ENCODE measurements around the gene SMARCD1.

- TF ChIP-seq, protein P1, sequence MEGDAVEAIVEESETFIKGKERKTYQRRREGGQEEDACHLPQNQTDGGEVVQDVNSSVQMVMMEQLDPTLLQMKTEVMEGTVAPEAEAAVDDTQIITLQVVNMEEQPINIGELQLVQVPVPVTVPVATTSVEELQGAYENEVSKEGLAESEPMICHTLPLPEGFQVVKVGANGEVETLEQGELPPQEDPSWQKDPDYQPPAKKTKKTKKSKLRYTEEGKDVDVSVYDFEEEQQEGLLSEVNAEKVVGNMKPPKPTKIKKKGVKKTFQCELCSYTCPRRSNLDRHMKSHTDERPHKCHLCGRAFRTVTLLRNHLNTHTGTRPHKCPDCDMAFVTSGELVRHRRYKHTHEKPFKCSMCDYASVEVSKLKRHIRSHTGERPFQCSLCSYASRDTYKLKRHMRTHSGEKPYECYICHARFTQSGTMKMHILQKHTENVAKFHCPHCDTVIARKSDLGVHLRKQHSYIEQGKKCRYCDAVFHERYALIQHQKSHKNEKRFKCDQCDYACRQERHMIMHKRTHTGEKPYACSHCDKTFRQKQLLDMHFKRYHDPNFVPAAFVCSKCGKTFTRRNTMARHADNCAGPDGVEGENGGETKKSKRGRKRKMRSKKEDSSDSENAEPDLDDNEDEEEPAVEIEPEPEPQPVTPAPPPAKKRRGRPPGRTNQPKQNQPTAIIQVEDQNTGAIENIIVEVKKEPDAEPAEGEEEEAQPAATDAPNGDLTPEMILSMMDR (IDR thresholded peaks at IDR 0.05; ENCODE audit: insufficient read depth, low read length, poor library complexity, severe bottlenecking) = no peak
- TF ChIP-seq EZH2phosphoT487 (conservative IDR thresholded peaks at IDR 0.05; ENCODE audit: low read length) = no peak
These were observed 23.0 kb upstream of the SMARCD1 start for GRCh38 chr12:50061946-50062686.

Data from SU-DHL-6 (cell line).